Lower lobe of right lung (tissue), 2 donors: ENCODE measurements around the gene TMEM106C. TPM values are rescaled to one million over a fixed set of nuclear protein-coding genes. Genes with fewer than 3 reads are reported as not detected.
A peak's percentile ranks its signal among the peaks of the same experiment; 100 is the strongest.

ENCODE experiments used
- ATAC-seq, 2 donors: fragments of 200-7000 bp; cut with Tn5 transposase; one replicate each; pipeline ENCODE4 v1.9.1; 2020 to 2022; ENCODE audit warnings: mild to moderate bottlenecking in 2 of 2, moderate library complexity in 2 of 2
- DNase-seq: peaks from one replicate; pipeline ENCODE4 v3.0.0-alpha.2; 2020
- H3K27ac ChIP-seq: fragments of 200-600 bp; one replicate; pipeline ENCODE4 v1.8.0; 2022
- H3K27me3 ChIP-seq: fragments of 200-600 bp; one replicate; pipeline ENCODE4 v1.8.0; 2022; ENCODE audit warnings: low read depth
- H3K36me3 ChIP-seq: fragments of 200-600 bp; one replicate; pipeline ENCODE4 v1.8.0; 2022; ENCODE audit warnings: mild to moderate bottlenecking
- H3K4me1 ChIP-seq: fragments of 200-600 bp; one replicate; pipeline ENCODE4 v1.8.0; 2022
- H3K4me3 ChIP-seq: fragments of 200-600 bp; one replicate; pipeline ENCODE4 v1.8.0; 2022; ENCODE audit warnings: mild to moderate bottlenecking
- H3K9me3 ChIP-seq: fragments of 200-600 bp; one replicate; pipeline ENCODE4 v1.8.0; 2022
- intact Hi-C: fragments of 100-400 bp; cut with DNase I; formaldehyde crosslinking; loops from one replicate; pipeline ENCODE4 v1.11.0; 2022
- total RNA-seq: library from RNA; stranded (reverse); fragmentation: NEBNext Ultra II Directional; extraction: Animal tissue kit (Norgen Biotek cat#: 25700); gene quantifications from one replicate; pipeline ENCODE4 v1.2.1, GENCODE V29; 2021
- TF ChIP-seq, protein P1 (sequence below): fragments of 200-600 bp; IDR thresholded peaks from one replicate; pipeline ENCODE4 v1.8.0; 2022; ENCODE audit warnings: antibody characterized with exemption, mild to moderate bottlenecking
- donor health status: DM: no; HTN: yes; CAD: no; lungs with severe emphysema.

TMEM106C gene
- total RNA-seq, 1 donor from 2014 or later: 39.3 TPM

GRCh38 chr12:47944685-47945340 is 18.6 kb upstream of the TMEM106C start:
- TF ChIP-seq, protein P1, sequence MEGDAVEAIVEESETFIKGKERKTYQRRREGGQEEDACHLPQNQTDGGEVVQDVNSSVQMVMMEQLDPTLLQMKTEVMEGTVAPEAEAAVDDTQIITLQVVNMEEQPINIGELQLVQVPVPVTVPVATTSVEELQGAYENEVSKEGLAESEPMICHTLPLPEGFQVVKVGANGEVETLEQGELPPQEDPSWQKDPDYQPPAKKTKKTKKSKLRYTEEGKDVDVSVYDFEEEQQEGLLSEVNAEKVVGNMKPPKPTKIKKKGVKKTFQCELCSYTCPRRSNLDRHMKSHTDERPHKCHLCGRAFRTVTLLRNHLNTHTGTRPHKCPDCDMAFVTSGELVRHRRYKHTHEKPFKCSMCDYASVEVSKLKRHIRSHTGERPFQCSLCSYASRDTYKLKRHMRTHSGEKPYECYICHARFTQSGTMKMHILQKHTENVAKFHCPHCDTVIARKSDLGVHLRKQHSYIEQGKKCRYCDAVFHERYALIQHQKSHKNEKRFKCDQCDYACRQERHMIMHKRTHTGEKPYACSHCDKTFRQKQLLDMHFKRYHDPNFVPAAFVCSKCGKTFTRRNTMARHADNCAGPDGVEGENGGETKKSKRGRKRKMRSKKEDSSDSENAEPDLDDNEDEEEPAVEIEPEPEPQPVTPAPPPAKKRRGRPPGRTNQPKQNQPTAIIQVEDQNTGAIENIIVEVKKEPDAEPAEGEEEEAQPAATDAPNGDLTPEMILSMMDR: no peak
- no peaks in the 10 kb centered on the region for H3K36me3 ChIP-seq
- intact Hi-C loops: no loop called here
- peaks cover 18% of the 10 kb centered on the region for H3K27me3 ChIP-seq
- DNase-seq: no peak
- peaks cover 9% of the 10 kb centered on the region for H3K4me1 ChIP-seq
- no peak overlapping the region for H3K4me3 ChIP-seq
- ATAC-seq: no peak
- H3K9me3 ChIP-seq: no peaks in the 10 kb centered on the region
- no peak overlapping the region for H3K27ac ChIP-seq

DNA sequence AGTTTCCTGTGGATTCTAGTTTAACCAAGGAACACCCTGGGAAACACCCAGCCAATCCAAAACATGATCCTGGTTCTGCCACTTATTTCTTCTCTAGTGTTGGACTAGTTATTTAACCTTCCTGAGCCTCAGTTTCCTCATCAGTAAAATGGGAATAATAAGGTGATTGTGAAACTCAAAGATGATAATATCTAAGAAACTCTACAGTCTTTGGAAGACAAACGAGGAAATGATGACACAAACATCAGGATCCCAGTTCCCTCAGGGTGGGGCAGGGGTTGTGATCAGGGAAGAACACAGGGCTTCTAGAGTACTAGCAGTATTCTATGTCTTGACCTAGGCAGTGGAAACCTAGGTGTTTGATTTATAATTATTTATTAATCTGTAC is 18.1 kb upstream of the TMEM106C start:
- TF ChIP-seq, protein P1: no peak
- intact Hi-C loops: no loop called here
- Histone ChIP-seq H3K9me3 (no peaks in the 10 kb centered on the region), H3K27ac (no peak overlapping the region), H3K4me1 (peaks cover 9% of the 10 kb centered on the region), H3K27me3 (peaks cover 18% of the 10 kb centered on the region), H3K4me3 (no peak overlapping the region), H3K36me3 (no peaks in the 10 kb centered on the region)
- DNase-seq (no peak), ATAC-seq (no peak)

- DNase-seq (peak; percentile 66), ATAC-seq (peak in 1 of 2 donors; percentile 25)
- peaks cover 14% of the 10 kb centered on the region for H3K27me3 ChIP-seq
- H3K4me1 ChIP-seq: peaks cover 9% of the 10 kb centered on the region
- H3K4me3 ChIP-seq: no peak overlapping the region
- H3K27ac ChIP-seq: no peak overlapping the region
- TF ChIP-seq, protein P1: no peak
- no peaks in the 10 kb centered on the region for H3K9me3 ChIP-seq
- H3K36me3 ChIP-seq: no peaks in the 10 kb centered on the region
- intact Hi-C loops: no loop called here
Observed at GRCh38 chr12:47946413-47947323, 16.7 kb upstream of the TMEM106C start.

DNA sequence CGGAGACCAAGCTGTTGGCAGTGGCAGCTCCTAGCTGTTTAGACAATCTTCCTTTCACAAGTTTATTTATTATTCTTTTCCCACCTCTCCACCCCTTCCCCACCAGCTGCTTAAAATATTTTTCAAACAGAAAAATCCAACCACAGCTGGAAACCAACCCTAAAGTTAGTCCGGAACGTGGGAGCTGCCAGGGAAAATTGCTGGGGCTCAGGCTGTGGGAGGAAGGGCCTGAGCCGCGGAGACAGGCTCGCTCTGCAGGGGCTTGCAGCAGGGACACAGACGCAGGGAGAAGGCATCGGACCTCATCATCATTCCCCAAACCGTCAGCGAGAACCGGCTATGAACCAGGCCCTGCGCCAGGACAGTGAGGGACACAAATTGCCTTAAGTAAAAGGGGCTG is 16.1 kb upstream of the TMEM106C start:
- no peak overlapping the region for H3K4me3 ChIP-seq

More for the DNA sequence above, 16.1 kb upstream of the TMEM106C start:
- Histone ChIP-seq H3K4me1 (peaks cover 9% of the 10 kb centered on the region), H3K27ac (no peak overlapping the region), H3K27me3 (peaks cover 7% of the 10 kb centered on the region), H3K9me3 (no peaks in the 10 kb centered on the region), H3K36me3 (no peaks in the 10 kb centered on the region)
- ATAC-seq (no peak), DNase-seq (no peak)
- intact Hi-C loops: no loop called here
- TF ChIP-seq, protein P1: no peak
